Panc1 (cell line): ENCODE results near the gene MNT. TPM values are rescaled to one million over a fixed set of nuclear protein-coding genes. Genes with fewer than 3 reads are reported as not detected.

Experiments
- ATAC-seq: fragments of 200-7000 bp; cut with Tn5 transposase; 2 replicates; pipeline ENCODE4 v1.9.1; 2020; ENCODE audit warnings: mild to moderate bottlenecking, moderate library complexity
- BruUV-seq: library from RNA; stranded (reverse); fragments of 400-500 nt; replicated peaks from 2 replicates; lab custom pipeline; 2021; lab: Mats Ljungman, UMichigan
- CTCF ChIA-PET: fragments of 300-600 bp; sonication (Branson Sonifier 250); formaldehyde crosslinking; loops from one replicate; lab custom pipeline; 2022; ENCODE audit warnings: antibody characterized with exemption; lab: Charles Lee
- POLR2A ChIA-PET: fragments of 300-600 bp; sonication (Branson Sonifier 250); formaldehyde crosslinking; loops from one replicate; lab custom pipeline; 2022; ENCODE audit warnings: antibody characterized with exemption; lab: Charles Lee
- DNase-seq: peaks from one replicate; pipeline ENCODE4 v3.0.0-alpha.2; 2010; ENCODE audit warnings: low read depth, low spot score
- H3K27ac ChIP-seq: 2 replicates; pipeline ENCODE4 v1.5.1; 2011; ENCODE audit warnings: mild to moderate bottlenecking, low read length, inconsistent platforms
- H3K27me3 ChIP-seq: fragments of 200-500 bp; sonication (Bioruptor generic); 2 replicates; pipeline ENCODE4 v1.6.0; 2014; ENCODE audit warnings: low read length, inconsistent platforms; ENCODE audit not compliant: control insufficient read depth, insufficient read depth
- H3K36me3 ChIP-seq: fragments of 200-500 bp; sonication (Bioruptor generic); 2 replicates; pipeline ENCODE4 v1.5.1; 2014; ENCODE audit warnings: inconsistent platforms, mild to moderate bottlenecking, low read length, moderate library complexity; ENCODE audit not compliant: control insufficient read depth, insufficient read depth
- H3K4me1 ChIP-seq: 2 replicates; pipeline ENCODE4 v1.5.1; 2011; ENCODE audit warnings: inconsistent platforms, mild to moderate bottlenecking, low read length, moderate library complexity; ENCODE audit not compliant: control insufficient read depth, insufficient read depth
- H3K4me3 ChIP-seq, 2 experiments: 2 replicates each; pipeline ENCODE4 v1.5.1; 2011 to 2012; ENCODE audit warnings: low read depth in 2 of 2, low read length in 2 of 2, mild to moderate bottlenecking in 2 of 2, inconsistent platforms in 1 of 2, moderate library complexity in 1 of 2
- H3K9me3 ChIP-seq: fragments of 200-500 bp; sonication (Bioruptor generic); 2 replicates; pipeline ENCODE4 v1.5.1; 2014; ENCODE audit warnings: low read depth, mild to moderate bottlenecking, inconsistent platforms, low read length, moderate library complexity; ENCODE audit not compliant: control insufficient read depth, insufficient read depth
- POLR2AphosphoS5 ChIP-seq: IDR thresholded peaks from 2 replicates; pipeline ENCODE4 v1.6.1; 2012; ENCODE audit warnings: mild to moderate bottlenecking, low read depth, low read length, moderate library complexity
- REST ChIP-seq, 2 experiments: IDR thresholded peaks; 2 replicates each; pipeline ENCODE4 v1.6.1; 2011 to 2012; ENCODE audit warnings: low read depth in 2 of 2, control low read depth in 1 of 2, low read length in 1 of 2, mild to moderate bottlenecking in 1 of 2, moderate library complexity in 1 of 2; ENCODE audit not compliant: insufficient read depth in 1 of 2
- SIN3A ChIP-seq: IDR thresholded peaks from 2 replicates; pipeline ENCODE4 v1.6.1; 2012; ENCODE audit warnings: low read depth, mild to moderate bottlenecking, low read length, moderate library complexity, borderline replicate concordance; ENCODE audit not compliant: insufficient read depth
- TCF7L2 ChIP-seq: IDR thresholded peaks from 2 replicates; pipeline ENCODE4 v1.6.1; 2011; ENCODE audit warnings: mild to moderate bottlenecking, low read depth, low read length, inconsistent platforms
- in situ Hi-C: cut with HindIII; loops from 2 replicates; pipeline ENCODE4 v1.10.0; 2016; ENCODE audit warnings: low sequenced_read_pairs, low pct_unique_long_range_greater_than_20kb
- intact Hi-C: fragments of 100-400 bp; cut with micrococcal nuclease; formaldehyde crosslinking; loops from one replicate; pipeline ENCODE4 v1.10.0; 2022; ENCODE audit not compliant: unreplicated experiment
- total RNA-seq: library from RNA; stranded (reverse); gene quantifications from one replicate; pipeline ENCODE4 v1.2.1, GENCODE V29; 2021; ENCODE audit not compliant: unreplicated experiment
- TF ChIP-seq, protein P1 (sequence below): fragments of 450-650 bp; IDR thresholded peaks from 2 replicates; pipeline ENCODE4 v1.5.1; 2017; ENCODE audit warnings: mild to moderate bottlenecking

Gene MNT
- total RNA-seq, 1 experiment from 2014 or later = 31.8 TPM

DNA sequence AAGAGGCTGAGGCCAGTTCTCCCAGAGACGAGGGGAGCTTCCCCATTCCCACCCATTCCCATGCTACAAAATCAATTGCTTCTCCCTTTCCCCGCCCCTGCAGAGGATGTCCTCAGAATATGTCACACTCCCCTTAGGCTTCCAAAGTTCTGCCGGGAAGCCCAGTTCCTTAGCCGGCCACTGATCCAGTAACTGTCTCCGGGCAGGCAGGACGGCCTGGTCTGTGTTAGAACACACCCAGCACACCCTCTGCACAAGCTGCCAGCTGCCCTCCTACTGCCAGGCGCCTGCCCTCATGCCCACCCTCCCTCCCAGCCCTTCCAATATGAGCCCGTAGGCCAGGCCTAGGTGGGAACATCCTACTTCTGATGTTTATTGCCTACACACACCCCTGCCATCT lies 32.5 kb downstream of the MNT start:
- H3K27me3 ChIP-seq = no peaks in the 10 kb centered on the region
- H3K36me3 ChIP-seq = no peaks in the 10 kb centered on the region
- no peaks in the 10 kb centered on the region for H3K4me1 ChIP-seq
- H3K4me3 ChIP-seq = no peak overlapping the region
- ATAC-seq (no peak), DNase-seq (no peak)
- ChIA-PET CTCF (no interaction called here), POLR2A (no interaction called here)
- no peak for TF ChIP-seq REST (IDR thresholded peaks at IDR 0.05; ENCODE audit: insufficient read depth in 1 of 2, low read depth in 2 of 2, low read length in 1 of 2)
- no peak overlapping the region for H3K27ac ChIP-seq
- H3K9me3 ChIP-seq = no peaks in the 10 kb centered on the region
- in situ Hi-C loops (no loop called here), intact Hi-C loops (no loop called here)
- BruUV-seq = no TSS peak

- in situ Hi-C loops (no loop called here), intact Hi-C loops (no loop called here)
- ChIA-PET POLR2A (no interaction called here), CTCF (no interaction called here)
- no TSS peak for BruUV-seq
- Histone ChIP-seq H3K27me3 (no peaks in the 10 kb centered on the region), H3K27ac (no peak overlapping the region), H3K36me3 (no peaks in the 10 kb centered on the region), H3K4me3 (no peak overlapping the region), H3K9me3 (no peaks in the 10 kb centered on the region), H3K4me1 (no peaks in the 10 kb centered on the region)
- ATAC-seq = no peak; the same call in 1 of the 2 replicates
- no peak for TF ChIP-seq SIN3A
- TF ChIP-seq REST (IDR thresholded peaks at IDR 0.05; ENCODE audit: insufficient read depth in 1 of 2, low read depth in 2 of 2, low read length in 1 of 2) = no peak
- TF ChIP-seq, protein P1, sequence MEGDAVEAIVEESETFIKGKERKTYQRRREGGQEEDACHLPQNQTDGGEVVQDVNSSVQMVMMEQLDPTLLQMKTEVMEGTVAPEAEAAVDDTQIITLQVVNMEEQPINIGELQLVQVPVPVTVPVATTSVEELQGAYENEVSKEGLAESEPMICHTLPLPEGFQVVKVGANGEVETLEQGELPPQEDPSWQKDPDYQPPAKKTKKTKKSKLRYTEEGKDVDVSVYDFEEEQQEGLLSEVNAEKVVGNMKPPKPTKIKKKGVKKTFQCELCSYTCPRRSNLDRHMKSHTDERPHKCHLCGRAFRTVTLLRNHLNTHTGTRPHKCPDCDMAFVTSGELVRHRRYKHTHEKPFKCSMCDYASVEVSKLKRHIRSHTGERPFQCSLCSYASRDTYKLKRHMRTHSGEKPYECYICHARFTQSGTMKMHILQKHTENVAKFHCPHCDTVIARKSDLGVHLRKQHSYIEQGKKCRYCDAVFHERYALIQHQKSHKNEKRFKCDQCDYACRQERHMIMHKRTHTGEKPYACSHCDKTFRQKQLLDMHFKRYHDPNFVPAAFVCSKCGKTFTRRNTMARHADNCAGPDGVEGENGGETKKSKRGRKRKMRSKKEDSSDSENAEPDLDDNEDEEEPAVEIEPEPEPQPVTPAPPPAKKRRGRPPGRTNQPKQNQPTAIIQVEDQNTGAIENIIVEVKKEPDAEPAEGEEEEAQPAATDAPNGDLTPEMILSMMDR = no peak; the same call in 1 of the 2 replicates
- no peak for TF ChIP-seq POLR2AphosphoS5
- no peak for TF ChIP-seq TCF7L2
- no peak for DNase-seq
These were observed 33.9 kb downstream of the MNT start for GRCh38 chr17:2366747-2367494.
